Activated CD4-positive, alpha-beta T cell treated with anti-CD3 and anti-CD28 coated beads for 36 hours (primary cell): ENCODE results near the gene GPR42. TPM values are rescaled to one million over a fixed set of nuclear protein-coding genes. Genes with fewer than 3 reads are reported as not detected.
"Not testable (repeated sequence)": the region's sequence is repeated elsewhere in the genome, so short reads cannot be mapped to it uniquely, and the experiment has no call there.

Experiments
- ATAC-seq: fragments of 200-7000 bp; cut with Tn5 transposase; one replicate; pipeline ENCODE4 v1.10.0; 2021; ENCODE audit warnings: mild to moderate bottlenecking, moderate library complexity
- CTCF ChIA-PET: fragments of 350-600 bp; sonication (Branson Sonifier 250); formaldehyde crosslinking; loops from one replicate; lab custom pipeline; 2021; ENCODE audit warnings: antibody characterized with exemption; lab: Charles Lee
- POLR2A ChIA-PET: fragments of 350-600 bp; sonication (Branson Sonifier 250); formaldehyde crosslinking; loops from one replicate; lab custom pipeline; 2021; ENCODE audit warnings: antibody characterized with exemption, inconsistent platforms; lab: Charles Lee
- DNase-seq: peaks from one replicate; pipeline ENCODE4 v3.0.0-alpha.2; 2020
- H3K27ac Mint-ChIP-seq: one replicate; pipeline ENCODE4 v1.8.0; 2021; ENCODE audit warnings: mixed read lengths
- H3K27me3 Mint-ChIP-seq: one replicate; pipeline ENCODE4 v1.8.0; 2021; ENCODE audit warnings: mixed read lengths
- H3K36me3 Mint-ChIP-seq: one replicate; pipeline ENCODE4 v1.8.0; 2021; ENCODE audit warnings: low read depth, mixed read lengths
- H3K4me1 Mint-ChIP-seq: one replicate; pipeline ENCODE4 v1.8.0; 2021; ENCODE audit warnings: mixed read lengths
- H3K4me3 Mint-ChIP-seq: one replicate; pipeline ENCODE4 v1.8.0; 2021; ENCODE audit warnings: mild to moderate bottlenecking, moderate library complexity, mixed read lengths
- H3K9me3 Mint-ChIP-seq: one replicate; pipeline ENCODE4 v1.8.0; 2021; ENCODE audit warnings: low read depth, mixed read lengths
- intact Hi-C, 2 experiments: fragments of 100-400 bp; cut with DNase I in 1 of 2; cut with micrococcal nuclease in 1 of 2; formaldehyde crosslinking; loops; one replicate each; pipeline versions ENCODE4 v1.14.2 to v1.15.1; 2022 to 2024; cut with DNase I, micrococcal nuclease
- total RNA-seq, 2 experiments: library from RNA; stranded (reverse); gene quantifications; one replicate each; pipeline ENCODE4 v1.2.3, GENCODE V29; 2021

The GPR42 gene
- total RNA-seq, 2 experiments from 2014 or later = 0.54 to 1.1 TPM

- Mint-ChIP-seq H3K36me3 (no peaks in the 10 kb centered on the region), H3K27ac (no peak overlapping the region), H3K4me1 (peaks cover 5% of the 10 kb centered on the region), H3K27me3 (peaks cover 9% of the 10 kb centered on the region), H3K4me3 (no peak overlapping the region), H3K9me3 (no peaks in the 10 kb centered on the region)
- ATAC-seq (no peak), DNase-seq (no peak)
- POLR2A ChIA-PET = no interaction called here
- CTCF ChIA-PET = interaction anchor here (0.9 to 1.0 kb wide), 2 partner anchors 16 to 34 kb away, joined by 3 read pairs; no protein-coding TSS in a partner anchor
- intact Hi-C loops = no loop called here
Measured at GRCh38 chr19:35368378-35368777, 2.5 kb upstream of the GPR42 start.

GRCh38 chr19:35369522-35369921, 1.3 kb upstream of the GPR42 start:
- peaks cover 9% of the 10 kb centered on the region for H3K27me3 Mint-ChIP-seq
- ATAC-seq (no peak), DNase-seq (no peak)
- ChIA-PET POLR2A (no interaction called here), CTCF (no interaction called here)
- no peaks in the 10 kb centered on the region for H3K36me3 Mint-ChIP-seq
- no peak overlapping the region for H3K4me3 Mint-ChIP-seq
- no peak overlapping the region for H3K27ac Mint-ChIP-seq
- H3K9me3 Mint-ChIP-seq = no peaks in the 10 kb centered on the region
- H3K4me1 Mint-ChIP-seq = peaks cover 9% of the 10 kb centered on the region
- intact Hi-C loops = no loop called here

- H3K4me1 Mint-ChIP-seq = peaks cover 10% of the 10 kb centered on the region
- H3K27me3 Mint-ChIP-seq = peaks cover 5% of the 10 kb centered on the region
- no peaks in the 10 kb centered on the region for H3K9me3 Mint-ChIP-seq
- H3K4me3 Mint-ChIP-seq = no peak overlapping the region
- no peak overlapping the region for H3K27ac Mint-ChIP-seq
- no peaks in the 10 kb centered on the region for H3K36me3 Mint-ChIP-seq
- ChIA-PET POLR2A (no interaction called here), CTCF (interaction anchor here (0.6 kb wide), 3 partner anchors 17 to 562 kb away, joined by 3 to 5 read pairs (median 3); no protein-coding TSS in a partner anchor)
- no peak for DNase-seq
- ATAC-seq = no peak
- intact Hi-C loops = no loop called here
Measured at GRCh38 chr19:35373492-35373891, 2.6 kb downstream of the GPR42 start.

GRCh38 chr19:35374031-35374430, 3.2 kb downstream of the GPR42 start:
- H3K27ac Mint-ChIP-seq, intact Hi-C loops, POLR2A ChIA-PET: not testable (repeated sequence)

GRCh38 chr19:35375505-35376307, 4.8 kb downstream of the GPR42 start:
- CTCF ChIA-PET = interaction anchor here (2.3 kb wide), 1 partner anchor 23 kb away, joined by 9 read pairs; no protein-coding TSS in a partner anchor
- no peak for ATAC-seq
- intact Hi-C loops = no loop called here

More at GRCh38 chr19:35374031-35374430, 3.2 kb downstream of the GPR42 start:
- not testable (repeated sequence) for ATAC-seq, H3K9me3 Mint-ChIP-seq, H3K36me3 Mint-ChIP-seq, H3K27me3 Mint-ChIP-seq, H3K4me1 Mint-ChIP-seq, DNase-seq, H3K4me3 Mint-ChIP-seq
- CTCF ChIA-PET = interaction anchor here (0.6 kb wide), 1 partner anchor 561 kb away, joined by 3 read pairs; no protein-coding TSS in a partner anchor

GRCh38 chr19:35377656-35378055, 6.8 kb downstream of the GPR42 start:
- CTCF ChIA-PET = interaction anchor here (1.3 to 2.3 kb wide), 3 partner anchors 9 to 96 kb away, joined by 3 to 9 read pairs (median 6); no protein-coding TSS in a partner anchor

More at GRCh38 chr19:35375505-35376307, 4.8 kb downstream of the GPR42 start:
- Mint-ChIP-seq H3K36me3 (no peaks in the 10 kb centered on the region), H3K4me3 (no peak overlapping the region), H3K27ac (no peak overlapping the region), H3K27me3 (peaks cover 4% of the 10 kb centered on the region), H3K4me1 (peaks cover 10% of the 10 kb centered on the region), H3K9me3 (no peaks in the 10 kb centered on the region)
- POLR2A ChIA-PET = no interaction called here
- no peak for DNase-seq

GRCh38 chr19:35378356-35378755, 7.5 kb downstream of the GPR42 start:
- Mint-ChIP-seq H3K36me3 (no peaks in the 10 kb centered on the region), H3K27me3 (peaks cover 13% of the 10 kb centered on the region)
- CTCF ChIA-PET = interaction anchor here (0.6 to 2.0 kb wide), 4 partner anchors 9 to 132 kb away, joined by 3 to 6 read pairs (median 6); no protein-coding TSS in a partner anchor

More at GRCh38 chr19:35377656-35378055, 6.8 kb downstream of the GPR42 start:
- Mint-ChIP-seq H3K9me3 (no peaks in the 10 kb centered on the region), H3K36me3 (no peaks in the 10 kb centered on the region), H3K4me3 (no peak overlapping the region), H3K27ac (no peak overlapping the region), H3K27me3 (peaks cover 11% of the 10 kb centered on the region), H3K4me1 (peaks cover 10% of the 10 kb centered on the region)
- ATAC-seq = no peak
- intact Hi-C loops = no loop called here
- POLR2A ChIA-PET = no interaction called here
- DNase-seq = no peak

GRCh38 chr19:35379545-35379944, 8.7 kb downstream of the GPR42 start:
- H3K4me1 Mint-ChIP-seq, intact Hi-C loops, DNase-seq, H3K4me3 Mint-ChIP-seq, POLR2A ChIA-PET, H3K27ac Mint-ChIP-seq, ATAC-seq, H3K9me3 Mint-ChIP-seq, H3K36me3 Mint-ChIP-seq: not testable (repeated sequence)
- H3K27me3 Mint-ChIP-seq = peaks cover 13% of the 10 kb centered on the region
- CTCF ChIA-PET = interaction anchor here (2.0 kb wide), 1 partner anchor 131 kb away, joined by 6 read pairs; no protein-coding TSS in a partner anchor

More at GRCh38 chr19:35378356-35378755, 7.5 kb downstream of the GPR42 start:
- intact Hi-C loops = no loop called here
- ATAC-seq (no peak), DNase-seq (no peak)
- H3K4me1 Mint-ChIP-seq = peaks cover 10% of the 10 kb centered on the region
- H3K9me3 Mint-ChIP-seq = no peaks in the 10 kb centered on the region
- POLR2A ChIA-PET = no interaction called here
- H3K27ac Mint-ChIP-seq = no peak overlapping the region
- no peak overlapping the region for H3K4me3 Mint-ChIP-seq

GRCh38 chr19:35379992-35380391, 9.1 kb downstream of the GPR42 start:
- H3K4me3 Mint-ChIP-seq = no peak overlapping the region
- H3K27me3 Mint-ChIP-seq = peaks cover 15% of the 10 kb centered on the region
- no peaks in the 10 kb centered on the region for H3K36me3 Mint-ChIP-seq
- ChIA-PET CTCF (interaction anchor here (2.0 kb wide), 1 partner anchor 130 kb away, joined by 6 read pairs; no protein-coding TSS in a partner anchor), POLR2A (no interaction called here)
- H3K9me3 Mint-ChIP-seq = peaks cover 2% of the 10 kb centered on the region
- ATAC-seq (no peak), DNase-seq (no peak)
- H3K4me1 Mint-ChIP-seq = peaks cover 3% of the 10 kb centered on the region
- H3K27ac Mint-ChIP-seq = no peak overlapping the region
- intact Hi-C loops = no loop called here

GRCh38 chr19:35380450-35381124, 9.7 kb downstream of the GPR42 start:
- intact Hi-C loops = no loop called here
- DNase-seq = no peak
- ChIA-PET POLR2A (no interaction called here), CTCF (no interaction called here)
- H3K36me3 Mint-ChIP-seq = no peaks in the 10 kb centered on the region
- no peak overlapping the region for H3K27ac Mint-ChIP-seq
- no peak overlapping the region for H3K4me3 Mint-ChIP-seq
- no peak for ATAC-seq
- peaks cover 15% of the 10 kb centered on the region for H3K27me3 Mint-ChIP-seq
- H3K4me1 Mint-ChIP-seq = no peaks in the 10 kb centered on the region
- H3K9me3 Mint-ChIP-seq = peaks cover 2% of the 10 kb centered on the region

- ATAC-seq = no peak
- CTCF ChIA-PET = no interaction called here
- intact Hi-C loops = no loop called here
Measured at GRCh38 chr19:35381318-35381717, 10.4 kb downstream of the GPR42 start.

More at GRCh38 chr19:35381318-35381717, 10.4 kb downstream of the GPR42 start:
- Mint-ChIP-seq H3K27ac (no peak overlapping the region), H3K9me3 (peaks cover 2% of the 10 kb centered on the region), H3K36me3 (peaks cover under 1% of the 10 kb centered on the region), H3K4me1 (no peaks in the 10 kb centered on the region), H3K4me3 (no peak overlapping the region), H3K27me3 (peaks cover 15% of the 10 kb centered on the region)
- POLR2A ChIA-PET = no interaction called here
- DNase-seq = no peak
